ENCODE measurements around the gene UBE2L3. TPM values are rescaled to one million over a fixed set of nuclear protein-coding genes. Genes with fewer than 3 reads are reported as not detected.
A peak's percentile ranks its signal among the peaks of the same experiment; 100 is the strongest.
"Not testable (repeated sequence)": the region's sequence is repeated elsewhere in the genome, so short reads cannot be mapped to it uniquely, and the experiment has no call there.

UBE2L3 gene
- 10 to 100 TPM; 40.1 to 42.3 TPM for total RNA-seq
- long read RNA-seq, transcript UBE2L3-201 (4 exons, 3,028 nt): major isoform, 45 of 57 reads
- long read RNA-seq, partial matches to known transcripts: 6 of 57 reads
- long read RNA-seq, other reads (novel, unspliced or antisense): 5 of 57 reads

- intact Hi-C loops (cut with DNase I): no loop called here
- DNase-seq (peak; percentile 90), ATAC-seq (peak; percentile 95 to 96)
Observed at GRCh38 chr22:21567456-21568346, at the start of gene UBE2L3. Gene UBE2L3, plus strand, starts transcription at chr22:21567714. Its CDS starts 31 bp downstream, at chr22:21567745.

GRCh38 chr22:21526705-21527500, 40.6 kb upstream of the UBE2L3 start:
- ATAC-seq; intact Hi-C loops (cut with DNase I); DNase-seq: not testable (repeated sequence)

DNA sequence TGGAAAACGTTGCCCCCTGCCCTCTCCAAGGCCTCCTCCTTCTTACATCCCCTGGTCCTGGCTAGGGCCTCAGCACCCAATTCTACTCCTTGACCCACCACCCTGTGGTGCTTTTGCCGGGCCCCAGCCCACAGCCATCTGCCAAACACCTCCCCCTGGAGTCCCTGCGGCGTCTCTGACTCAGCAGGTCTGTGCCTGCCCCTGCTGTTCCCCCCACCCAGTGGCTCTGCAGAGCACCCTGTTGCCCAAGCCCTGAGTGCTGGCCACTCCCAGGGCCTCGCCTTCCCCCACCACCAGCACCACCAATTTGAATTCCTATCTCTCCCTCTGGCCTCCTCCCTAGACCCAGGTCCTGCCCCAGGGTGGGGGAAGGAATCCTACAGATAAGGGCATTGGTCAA, 36.0 kb upstream of the UBE2L3 start:
- intact Hi-C loops (cut with DNase I); ATAC-seq; DNase-seq: not testable (repeated sequence)

DNA sequence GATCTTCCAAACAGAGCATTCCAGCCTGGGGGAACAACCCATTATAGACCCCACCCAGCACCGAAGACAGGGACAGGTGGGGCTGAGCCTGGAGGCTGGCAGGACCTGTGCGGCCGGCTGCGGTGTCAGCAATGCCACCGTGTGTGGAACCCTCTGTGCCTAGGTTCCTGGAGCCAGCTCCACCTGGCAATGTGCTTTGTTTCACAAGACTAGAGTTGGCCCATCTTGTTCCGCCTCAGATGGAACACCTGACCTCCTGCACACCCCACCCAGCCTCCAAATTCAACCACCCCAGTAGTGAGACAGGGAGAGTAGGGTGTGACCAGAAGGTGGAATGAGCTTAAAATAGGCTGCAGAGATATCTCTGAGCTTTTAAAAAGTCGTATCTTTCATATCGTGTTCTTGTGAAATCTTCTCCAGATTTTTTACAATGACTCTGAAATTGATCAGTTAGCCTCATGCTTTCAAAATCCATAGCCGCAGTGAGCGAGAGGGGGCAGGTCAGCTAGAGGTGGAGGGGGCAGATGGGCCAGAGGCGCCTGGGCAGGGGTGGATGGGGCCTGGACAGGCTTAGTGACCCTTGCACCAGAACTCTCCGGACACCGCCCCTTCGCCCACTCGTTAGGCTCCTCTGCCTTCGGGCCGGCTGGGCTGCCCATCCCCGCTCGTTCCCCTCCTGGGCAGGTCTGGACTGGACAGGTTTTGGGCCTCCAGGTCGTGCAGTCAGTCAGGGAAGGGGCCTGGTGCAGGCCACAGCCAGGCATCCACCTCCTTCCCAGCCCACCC, 34.5 kb upstream of the UBE2L3 start:
- ATAC-seq; intact Hi-C loops (cut with DNase I); DNase-seq: not testable (repeated sequence)

DNA sequence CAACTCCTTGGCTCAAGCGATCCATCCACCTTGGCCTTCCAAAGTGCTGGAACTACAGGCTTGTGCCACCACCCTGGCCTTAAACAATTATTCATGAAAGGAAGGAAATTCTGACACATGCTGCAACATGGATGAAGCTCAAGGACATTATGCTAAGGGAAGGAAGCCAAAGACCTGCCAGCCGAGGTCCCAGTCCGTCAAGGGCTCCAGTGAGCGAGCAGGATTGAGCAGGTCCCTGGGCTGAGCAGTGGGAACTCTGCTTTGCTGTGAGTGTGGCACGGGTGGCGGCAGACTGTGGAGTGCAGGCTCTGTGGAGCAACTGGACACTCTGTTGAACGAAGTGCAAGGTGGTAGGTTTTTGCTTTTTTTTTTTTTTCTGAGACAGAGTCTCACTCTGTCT, 27.7 kb upstream of the UBE2L3 start:
- DNase-seq; intact Hi-C loops (cut with DNase I); ATAC-seq: not testable (repeated sequence)

DNA sequence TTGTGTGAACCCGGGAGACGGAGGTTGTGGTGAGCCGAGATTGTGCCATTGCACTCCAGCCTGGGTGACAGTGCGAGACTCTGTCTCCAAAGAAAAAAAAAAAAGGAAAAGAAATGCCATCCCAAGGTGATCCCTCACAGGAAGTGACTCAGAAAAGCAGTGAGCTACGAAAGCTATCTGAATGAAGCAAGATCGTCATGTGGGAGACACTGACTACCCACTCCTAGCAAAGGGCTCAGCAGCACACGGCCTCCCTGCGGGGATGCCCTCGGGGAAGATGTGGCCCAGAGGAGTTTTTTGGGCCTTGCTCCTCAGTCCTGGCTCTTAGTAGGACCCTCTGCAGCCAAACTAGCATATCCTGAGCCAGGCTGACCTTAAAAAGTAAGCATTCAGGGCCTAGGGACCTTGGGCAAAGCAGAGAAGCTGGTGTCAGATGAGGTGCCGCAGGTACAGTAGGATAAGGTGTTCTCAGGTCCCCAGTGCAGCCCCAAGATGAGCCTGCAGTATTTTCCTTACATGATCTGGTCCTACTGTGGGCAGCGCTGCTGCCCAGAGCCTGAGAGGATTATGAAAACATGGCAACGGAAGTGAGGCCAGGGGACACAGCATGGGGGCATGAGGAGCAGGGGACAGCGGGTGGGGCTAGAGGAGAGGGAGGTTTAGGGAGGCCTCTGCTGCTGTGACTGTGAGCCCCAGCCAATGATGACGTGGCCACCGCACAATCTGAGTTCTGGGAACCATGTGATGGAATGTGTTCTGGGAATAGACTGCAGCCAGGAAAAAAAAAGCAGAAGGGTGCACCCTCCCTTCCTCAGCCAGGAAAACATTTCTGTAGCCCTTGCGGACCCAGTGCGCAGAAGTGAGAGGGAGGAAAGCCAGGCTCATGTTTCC, 22.8 kb upstream of the UBE2L3 start:
- DNase-seq; intact Hi-C loops (cut with DNase I): not testable (repeated sequence)
- ATAC-seq: peak; percentile 48 to 53

DNA sequence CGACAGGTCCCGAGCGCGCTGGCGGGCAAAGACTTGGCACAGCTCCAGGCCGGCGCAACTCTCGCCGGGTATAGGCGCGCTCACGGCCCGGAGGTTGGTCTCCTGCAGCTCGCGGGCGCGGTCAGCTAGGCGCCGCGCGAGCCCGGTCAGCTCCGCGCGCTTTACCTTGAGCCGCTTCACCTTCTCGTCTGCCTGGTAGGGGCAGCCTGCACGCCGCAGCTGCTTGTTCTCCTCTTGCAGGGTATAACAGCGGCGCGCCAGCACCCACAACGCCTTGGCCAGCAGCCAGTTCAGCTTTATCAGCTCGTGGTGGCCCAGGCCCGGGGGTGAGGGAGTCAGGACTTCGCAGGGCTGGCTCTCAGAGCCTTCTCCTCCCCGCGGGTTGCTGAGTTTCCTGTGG, 18.0 kb upstream of the UBE2L3 start:
- ATAC-seq: peak; percentile 12 to 47
- DNase-seq; intact Hi-C loops (cut with DNase I): not testable (repeated sequence)

DNA sequence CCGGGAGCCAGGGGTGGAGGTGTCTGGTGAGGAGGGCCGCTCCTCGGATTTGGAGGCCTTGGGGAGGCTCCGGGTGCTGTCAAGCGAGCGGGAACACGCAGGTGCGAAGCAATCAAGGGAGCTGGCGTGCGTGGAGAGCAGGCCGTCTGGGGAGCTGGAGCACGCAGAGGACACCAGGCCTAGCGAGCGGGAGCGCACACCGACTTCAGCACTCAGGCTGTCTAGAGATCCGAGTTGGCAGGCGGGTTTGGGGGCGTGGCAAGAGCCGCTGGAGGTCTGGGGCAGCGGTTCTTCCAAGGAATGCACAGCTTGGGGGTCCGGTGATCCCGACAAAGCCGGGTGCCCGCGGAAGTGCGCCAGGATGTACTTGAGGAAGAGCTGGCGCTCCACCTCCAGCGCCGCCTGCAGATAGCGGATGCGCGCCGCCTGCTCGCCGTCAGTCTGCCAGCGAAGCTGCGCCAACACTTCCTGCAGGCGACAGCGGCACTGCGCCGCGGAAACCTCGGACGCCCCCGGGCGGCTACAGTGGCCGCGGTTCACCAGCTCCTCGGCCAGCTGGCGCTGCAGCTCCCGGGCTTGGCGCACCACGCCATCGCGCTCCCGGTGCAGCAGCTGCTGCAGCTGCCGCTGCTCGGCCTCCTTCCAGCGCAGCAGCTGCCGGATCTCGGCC, 17.4 kb upstream of the UBE2L3 start:
- peak; percentile 84 to 86 for ATAC-seq
- intact Hi-C loops (cut with DNase I); DNase-seq: not testable (repeated sequence)

DNA sequence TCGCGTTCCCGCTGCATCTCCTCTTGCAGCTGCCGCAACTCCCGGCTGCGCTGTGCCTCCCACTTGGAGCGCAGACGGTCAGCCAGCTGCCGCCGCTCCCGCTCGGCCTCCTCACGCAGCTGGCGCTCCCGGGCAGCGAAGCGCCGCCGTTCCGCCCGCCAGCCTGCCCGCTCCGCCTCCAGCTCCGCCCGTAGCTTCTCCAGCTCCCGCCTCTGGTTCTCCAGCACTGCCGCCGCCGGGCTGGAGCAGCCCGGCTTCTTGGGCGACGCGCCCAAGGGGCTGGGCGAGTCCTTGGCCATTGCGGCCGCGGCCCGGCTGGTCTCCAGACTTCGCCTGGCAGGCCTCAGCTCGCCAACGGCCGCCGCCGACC, 16.9 kb upstream of the UBE2L3 start:
- DNase-seq; intact Hi-C loops (cut with DNase I): not testable (repeated sequence)
- ATAC-seq: peak; percentile 80 to 90

GRCh38 chr22:21551361-21551760, 16.2 kb upstream of the UBE2L3 start, which contains the start of gene RIMBP3C:
Gene RIMBP3C, minus strand, starts transcription at chr22:21551461. Its CDS starts 485 bp downstream, at chr22:21550976.
- DNase-seq; intact Hi-C loops (cut with DNase I); ATAC-seq: not testable (repeated sequence)

GRCh38 chr22:21559345-21560125, 8.0 kb upstream of the UBE2L3 start:
- ATAC-seq; DNase-seq; intact Hi-C loops (cut with DNase I): not testable (repeated sequence)

DNA sequence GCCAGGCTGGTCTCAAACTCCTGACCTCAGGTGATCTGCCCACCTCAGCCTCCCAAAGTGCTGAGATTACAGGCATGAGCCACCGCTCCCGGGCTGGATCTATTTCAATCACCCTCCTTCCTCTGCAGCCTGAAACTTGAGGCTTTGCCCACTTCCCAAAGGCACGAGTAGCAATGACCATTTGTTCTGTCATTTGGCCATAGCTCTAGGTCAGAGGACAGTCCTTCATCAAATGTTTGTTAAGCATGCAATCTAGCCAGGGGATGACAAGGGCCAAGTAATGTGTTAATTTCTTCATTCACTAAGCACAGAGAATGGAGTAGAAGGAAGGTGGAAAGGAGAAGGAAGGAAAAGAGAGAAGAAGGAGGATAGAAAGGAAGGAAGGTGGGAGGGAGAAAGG, 6.9 kb upstream of the UBE2L3 start:
- DNase-seq; intact Hi-C loops (cut with DNase I): not testable (repeated sequence)
- ATAC-seq: peak in 1 of 2 donors; percentile 47

- DNase-seq (no peak), ATAC-seq (no peak)
- intact Hi-C loops (cut with DNase I): no loop called here
Observed at GRCh38 chr22:21563912-21564311, 3.6 kb upstream of the UBE2L3 start.

GRCh38 chr22:21564411-21564810, 3.1 kb upstream of the UBE2L3 start:
- ATAC-seq (no peak), DNase-seq (no peak)
- intact Hi-C loops (cut with DNase I): no loop called here

DNA sequence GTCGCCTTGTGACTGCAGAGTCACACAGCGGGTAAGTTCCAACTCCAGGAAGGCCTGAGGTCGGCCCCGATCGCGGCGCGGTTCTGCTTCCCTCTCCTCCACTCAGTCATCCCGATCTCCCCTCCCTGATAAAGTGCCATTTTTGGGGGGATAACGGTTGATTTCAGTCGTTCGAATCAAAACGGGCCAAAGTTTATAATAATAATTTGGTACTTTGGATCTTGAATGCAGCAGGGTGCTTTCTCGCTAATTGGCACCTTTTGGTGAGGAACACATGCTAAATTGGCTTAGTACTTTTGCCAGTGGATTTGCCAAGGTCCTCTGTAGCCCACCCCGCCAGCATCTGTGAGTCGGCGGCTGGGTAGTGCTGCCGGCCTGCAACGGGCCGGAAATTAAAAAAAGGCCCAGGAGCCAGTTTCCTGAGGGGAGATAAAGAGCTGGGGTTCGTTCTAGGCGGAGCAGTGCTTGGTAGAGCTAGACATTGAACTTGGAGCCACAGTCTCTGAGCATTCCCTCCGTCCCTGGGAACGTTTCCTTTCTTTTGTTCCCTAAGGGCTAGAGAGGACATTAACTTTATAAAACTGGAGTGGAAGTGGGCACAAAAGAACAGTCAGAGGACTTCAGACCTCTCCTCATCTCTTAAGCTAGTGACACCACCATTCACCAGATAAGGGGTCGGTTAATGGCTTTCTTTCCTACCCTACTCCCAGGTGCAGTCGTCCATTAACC, 997 bp downstream of the UBE2L3 start:
- intact Hi-C loops (cut with DNase I): no loop called here
- DNase-seq: no peak
- peak; percentile 24 to 28 for ATAC-seq

GRCh38 chr22:21569076-21569427, 1.5 kb downstream of the UBE2L3 start:
- intact Hi-C loops (cut with DNase I); ATAC-seq; DNase-seq: not testable (repeated sequence)
